Measurements from ENCODE around the gene RAB1A.

The RAB1A gene

DNA sequence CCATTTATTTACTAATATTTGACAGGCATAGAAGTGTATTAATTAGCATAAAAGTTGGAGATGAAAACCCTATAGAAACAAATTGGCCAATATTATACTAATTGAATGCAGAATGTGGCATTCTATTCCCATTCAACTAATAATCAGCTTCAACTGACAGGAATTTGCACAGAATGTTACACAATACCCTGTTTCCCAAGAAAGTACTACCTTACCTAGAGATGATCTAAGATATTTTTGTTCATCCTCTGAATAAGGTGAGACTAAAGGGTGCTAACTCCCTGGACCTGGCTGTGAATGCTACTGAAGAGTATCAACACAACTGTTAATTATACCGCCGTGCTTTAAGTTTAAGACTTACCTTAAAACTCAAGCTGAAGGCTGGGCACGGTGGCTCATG is 44.8 kb downstream of the RAB1A start:
- FAIRE-seq = no peak

GRCh38 chr2:65081232-65081685 is 48.6 kb downstream of the RAB1A start:
- FAIRE-seq = no peak

DNA sequence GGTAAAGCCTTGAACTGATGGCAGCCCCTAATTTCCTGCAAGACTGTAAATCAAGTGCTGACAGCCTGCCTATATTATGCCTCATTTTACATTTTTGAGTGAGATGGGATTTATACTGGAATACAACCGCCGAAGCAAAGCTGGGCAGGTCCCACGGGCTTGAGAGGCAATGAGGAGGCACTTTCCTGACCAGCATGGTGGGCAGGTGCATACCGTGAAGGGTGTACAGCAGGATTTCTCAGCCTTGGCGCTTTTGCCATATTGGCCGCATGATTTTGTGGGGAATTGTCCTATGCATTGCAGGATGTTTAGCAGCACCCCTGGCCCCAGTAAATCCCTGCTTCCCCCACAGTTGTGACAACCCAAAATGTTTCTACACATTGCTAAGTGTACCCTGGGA is 50.9 kb downstream of the RAB1A start:
- FAIRE-seq = no peak

- FAIRE-seq = no peak
Measured at GRCh38 chr2:65077898-65078297, 52.0 kb downstream of the RAB1A start.

GRCh38 chr2:65076345-65076710 is 53.6 kb downstream of the RAB1A start:
- no peak for FAIRE-seq

GRCh38 chr2:65075605-65076344 is 54.1 kb downstream of the RAB1A start:
- FAIRE-seq = no peak

- FAIRE-seq = no peak
Measured at GRCh38 chr2:65075176-65075575, 54.7 kb downstream of the RAB1A start.

DNA sequence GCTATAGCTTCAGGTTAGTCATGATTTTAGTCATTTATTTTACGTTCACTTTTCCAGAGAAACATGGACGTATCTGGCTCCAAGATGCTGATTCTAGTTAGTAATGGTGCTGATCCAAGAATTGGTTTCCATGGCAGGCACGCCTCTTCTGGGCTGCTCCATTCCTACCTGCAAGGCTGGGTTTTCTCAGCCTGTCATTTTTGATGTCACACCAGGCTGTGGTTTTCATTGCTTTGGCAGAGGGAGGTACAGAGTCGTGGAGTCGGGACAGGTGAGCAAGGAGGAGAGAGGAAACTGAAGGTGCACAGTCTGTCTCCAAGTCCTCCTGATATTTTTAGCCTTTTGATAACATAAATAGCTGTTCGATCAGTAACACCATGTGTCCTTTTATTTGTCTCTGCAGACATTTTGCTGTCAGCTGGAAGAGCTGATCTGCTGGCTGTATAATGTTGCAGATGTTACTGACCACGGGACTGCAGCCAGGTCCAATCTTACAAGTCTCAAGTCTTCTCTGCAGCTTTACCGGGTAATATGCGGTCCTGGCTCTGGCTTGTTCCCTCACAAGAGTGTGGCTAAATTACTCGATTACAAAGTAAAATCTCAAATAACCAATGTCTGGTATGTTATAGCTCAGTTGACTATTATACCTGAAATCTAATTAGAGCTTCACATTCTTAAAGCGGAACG is 55.9 kb downstream of the RAB1A start:
- no peak for FAIRE-seq

- FAIRE-seq = no peak
Measured at GRCh38 chr2:65072181-65072970, 57.5 kb downstream of the RAB1A start.

- no peak for FAIRE-seq
Measured at GRCh38 chr2:65071499-65072180, 58.3 kb downstream of the RAB1A start.

DNA sequence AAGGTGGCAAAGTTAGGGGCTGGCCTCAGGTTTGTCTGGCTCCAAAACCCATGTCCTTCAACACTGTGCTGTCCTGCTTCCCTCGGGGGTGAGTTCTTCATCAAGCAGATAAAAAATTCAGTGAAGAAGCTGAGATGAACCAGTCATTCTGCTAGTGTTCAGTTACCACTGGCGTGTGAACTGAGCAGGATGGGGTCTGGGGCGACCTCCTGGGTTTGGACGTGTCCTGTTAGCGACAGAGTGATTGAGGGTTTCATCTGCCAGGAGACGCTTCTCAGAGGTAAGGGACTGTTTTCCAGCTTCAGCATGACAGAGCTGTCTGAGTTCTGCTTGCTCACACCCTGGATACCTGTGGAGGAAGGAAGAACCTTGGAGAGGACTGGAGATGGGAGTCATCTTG is 59.0 kb downstream of the RAB1A start:
- no peak for FAIRE-seq

DNA sequence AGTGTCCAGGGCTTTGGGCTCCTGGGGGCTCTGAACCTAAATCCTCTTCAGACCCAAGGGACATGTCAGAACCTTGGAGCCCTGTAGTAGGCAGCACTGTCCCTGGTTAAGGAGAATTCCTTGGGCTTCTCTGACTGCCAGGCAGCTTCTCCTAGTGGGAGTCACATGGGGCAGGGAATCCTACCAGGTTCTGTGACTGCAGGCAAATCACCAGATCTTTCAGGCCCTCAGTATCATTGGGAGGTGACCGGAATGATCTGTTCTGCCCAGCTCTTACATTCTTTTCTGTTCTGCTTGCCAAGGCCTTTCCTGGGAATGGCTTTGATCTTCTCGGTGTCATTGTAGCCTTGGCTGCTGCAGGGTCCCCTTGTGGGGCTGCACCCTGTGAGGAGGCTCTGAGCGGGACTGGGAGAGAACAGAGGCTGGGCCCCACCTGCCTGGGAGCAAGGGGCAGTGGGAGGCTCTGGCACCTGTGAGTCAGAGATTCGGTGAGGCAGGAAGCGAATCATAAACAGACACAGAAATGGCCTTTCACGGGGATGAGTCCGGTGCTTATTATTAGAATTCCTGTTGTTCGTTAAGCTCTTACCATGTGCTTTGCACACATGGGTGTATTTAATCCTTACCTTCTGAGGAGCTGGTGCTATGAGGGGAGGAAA is 59.6 kb downstream of the RAB1A start:
- FAIRE-seq = no peak

- FAIRE-seq = no peak
Measured at GRCh38 chr2:65069439-65069824, 60.5 kb downstream of the RAB1A start.

DNA sequence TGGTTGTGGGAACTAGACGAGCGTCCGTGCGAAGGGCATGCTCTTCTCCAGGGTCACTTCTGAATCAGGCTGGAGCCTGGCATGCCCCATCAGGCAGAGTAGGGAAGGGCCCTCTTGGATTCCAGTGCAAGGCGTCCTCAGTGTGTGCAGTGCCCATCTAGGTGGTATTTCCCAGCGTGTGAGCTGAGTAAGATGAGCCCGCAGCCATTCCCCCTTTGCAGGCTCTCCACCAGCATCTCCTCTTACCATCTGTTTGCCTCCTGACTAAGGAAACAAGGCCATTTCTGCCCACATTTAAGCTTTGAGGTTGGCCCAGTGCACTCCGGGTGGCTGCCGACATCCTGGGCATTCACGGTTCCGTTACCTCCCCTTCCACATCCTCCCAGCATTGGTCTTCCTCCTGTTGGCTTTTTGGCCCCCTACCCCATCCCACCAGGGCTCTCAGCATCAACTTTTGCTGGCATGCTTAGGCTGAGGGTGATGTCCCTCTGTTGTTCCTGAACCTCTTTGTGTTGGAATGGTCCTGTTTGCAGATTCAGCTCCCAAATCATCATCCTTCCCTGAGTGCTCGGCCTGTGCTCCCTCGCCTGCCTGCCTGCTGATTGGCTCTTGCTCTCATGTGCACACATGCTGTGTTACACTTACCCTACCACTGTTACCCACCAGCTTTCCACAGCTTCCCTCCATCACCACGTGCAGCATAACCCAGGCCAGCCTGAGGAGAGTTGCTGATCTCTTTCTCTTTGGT is 61.9 kb downstream of the RAB1A start:
- FAIRE-seq = no peak

DNA sequence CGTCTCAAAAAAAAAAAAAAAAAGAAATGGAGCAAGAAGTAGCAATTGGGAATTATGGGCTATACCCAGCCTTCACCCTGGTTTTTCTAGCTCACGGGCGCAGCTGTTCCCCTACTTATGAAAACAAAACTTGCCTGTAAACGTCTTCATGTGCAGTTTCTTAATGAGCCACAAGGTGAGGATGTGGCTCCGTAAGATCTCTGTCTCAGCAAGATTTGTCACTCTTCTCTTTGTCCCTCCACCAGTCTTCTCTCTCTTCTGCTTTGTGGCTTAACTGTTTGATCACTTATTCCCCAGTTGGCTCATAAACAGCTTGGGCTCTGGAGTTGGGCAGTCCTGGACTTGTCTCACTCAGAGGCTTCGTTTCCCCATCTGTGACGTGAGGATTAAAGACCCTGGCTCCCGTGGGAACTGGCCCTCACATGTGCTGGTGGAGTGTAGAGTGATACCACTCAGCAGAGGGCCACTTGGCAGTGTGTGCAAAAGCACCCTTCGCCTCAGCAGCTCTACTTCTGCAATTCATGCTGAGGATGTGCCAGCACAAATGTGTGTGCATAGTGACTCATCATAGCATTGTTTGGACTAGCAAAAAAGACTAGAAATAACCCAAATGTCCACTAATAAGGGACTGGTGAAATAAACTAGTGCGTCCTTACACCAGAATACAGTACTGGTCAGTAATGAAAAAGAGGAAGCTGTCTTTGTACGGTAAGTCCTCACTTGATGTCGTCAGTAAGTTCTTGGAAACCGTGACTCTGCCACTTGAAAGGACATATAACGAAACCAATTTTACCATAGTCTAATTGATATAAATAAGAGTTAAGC is 65.0 kb downstream of the RAB1A start:
- peak; percentile 80 for FAIRE-seq

DNA sequence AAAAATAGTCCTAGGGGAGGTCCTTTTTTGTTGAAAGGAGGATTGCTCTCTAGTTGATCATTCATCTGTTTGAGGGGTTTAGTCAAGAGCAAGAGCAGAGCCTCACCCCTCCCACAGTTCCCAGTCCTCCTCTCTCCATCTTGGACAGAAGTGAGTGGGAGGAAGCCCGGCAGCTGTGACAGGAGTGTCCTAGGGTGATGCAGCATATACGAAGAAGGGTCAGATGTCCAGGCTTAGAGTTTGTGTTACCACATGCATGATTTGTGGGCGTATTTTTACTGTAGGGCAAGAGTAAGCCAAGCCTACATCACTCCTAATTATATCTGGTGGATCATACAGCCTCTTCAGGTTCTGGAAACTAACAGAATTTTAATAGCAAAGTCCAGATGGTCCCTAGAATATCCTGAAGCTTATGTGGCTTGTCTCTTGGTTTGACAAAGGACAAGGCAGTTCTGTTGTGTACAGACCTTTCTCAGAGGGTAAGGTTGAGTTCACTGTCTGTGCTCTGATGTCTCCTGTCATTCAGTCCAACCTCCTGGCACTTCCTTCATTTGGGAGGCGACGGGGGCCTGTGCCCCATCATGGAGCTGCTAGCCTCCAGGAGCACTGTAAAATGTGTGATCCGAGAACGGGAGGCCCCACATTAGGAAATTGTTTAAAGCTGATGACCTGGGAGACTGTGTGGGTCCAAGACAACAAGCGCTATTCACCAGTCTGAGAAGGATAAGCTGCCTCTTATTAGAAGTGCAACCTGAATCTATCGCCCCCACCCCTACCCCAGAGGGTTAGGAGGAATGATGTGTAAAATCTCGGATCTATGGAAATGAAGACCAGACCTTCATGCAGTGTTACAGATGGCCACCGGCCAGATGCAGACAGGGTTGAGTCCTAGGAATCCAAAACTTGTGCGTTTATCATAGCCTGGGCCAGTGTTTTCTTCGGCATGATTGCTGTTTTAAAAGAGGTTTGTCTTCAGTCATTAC is 66.8 kb downstream of the RAB1A start:
- no peak for FAIRE-seq

DNA sequence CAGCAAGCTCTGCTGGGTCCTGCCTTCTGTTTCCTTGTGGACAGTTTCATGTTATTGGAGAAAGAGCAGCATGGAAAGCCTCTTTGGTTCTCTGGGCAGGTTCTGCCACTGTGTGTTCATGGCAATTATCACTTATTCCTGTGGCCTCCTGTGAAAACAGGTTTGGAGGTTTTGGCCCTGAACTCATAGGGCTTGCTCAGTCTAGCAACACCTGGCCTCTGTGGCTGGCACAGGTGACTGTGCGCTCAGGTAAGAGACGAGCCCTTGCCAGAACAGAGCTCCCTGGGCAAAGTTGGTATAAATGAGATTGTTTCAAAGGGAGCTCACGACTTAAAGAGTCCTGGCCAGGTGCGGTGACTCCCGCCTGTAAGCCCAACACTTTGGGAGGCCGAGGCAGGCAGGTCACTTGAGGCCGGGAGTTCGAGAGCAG is 68.0 kb downstream of the RAB1A start:
- no peak for FAIRE-seq

DNA sequence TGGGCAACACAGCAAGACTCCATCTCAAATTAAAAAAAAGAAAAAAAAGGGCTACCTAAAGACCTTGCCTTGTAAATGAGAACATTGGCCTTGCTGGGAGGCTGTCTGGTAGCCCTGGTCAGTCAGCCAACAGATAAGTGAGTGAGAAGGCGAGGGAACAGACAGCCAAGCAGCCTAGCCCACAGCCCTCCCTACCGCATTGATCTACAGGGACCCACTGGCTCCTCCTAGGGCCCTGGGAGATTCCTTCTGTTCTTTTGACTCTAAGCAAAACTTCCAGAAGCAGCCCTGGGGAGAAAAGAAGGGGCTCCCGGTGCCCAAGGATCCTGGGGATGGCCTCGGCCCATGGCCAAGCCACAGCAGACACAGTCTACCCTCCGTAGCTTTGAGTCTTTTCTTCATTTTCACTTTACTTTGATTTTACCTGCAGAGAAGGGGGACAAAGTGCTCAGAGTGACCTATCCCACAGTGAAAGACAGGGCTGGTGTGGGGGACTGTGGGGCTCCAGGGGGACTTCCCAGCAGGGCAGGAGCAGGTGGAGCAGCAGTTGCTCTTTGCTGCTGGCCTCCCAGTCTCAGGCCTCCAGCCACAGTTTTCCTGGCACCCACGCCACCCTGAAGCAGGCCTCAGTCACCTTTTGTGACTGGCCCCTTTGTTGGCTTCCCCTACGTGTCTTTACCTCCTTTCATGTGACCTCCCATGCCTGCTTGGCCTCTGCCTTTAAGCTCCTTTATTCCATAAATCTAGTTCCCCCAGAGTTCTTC is 68.6 kb downstream of the RAB1A start:
- no peak for FAIRE-seq

DNA sequence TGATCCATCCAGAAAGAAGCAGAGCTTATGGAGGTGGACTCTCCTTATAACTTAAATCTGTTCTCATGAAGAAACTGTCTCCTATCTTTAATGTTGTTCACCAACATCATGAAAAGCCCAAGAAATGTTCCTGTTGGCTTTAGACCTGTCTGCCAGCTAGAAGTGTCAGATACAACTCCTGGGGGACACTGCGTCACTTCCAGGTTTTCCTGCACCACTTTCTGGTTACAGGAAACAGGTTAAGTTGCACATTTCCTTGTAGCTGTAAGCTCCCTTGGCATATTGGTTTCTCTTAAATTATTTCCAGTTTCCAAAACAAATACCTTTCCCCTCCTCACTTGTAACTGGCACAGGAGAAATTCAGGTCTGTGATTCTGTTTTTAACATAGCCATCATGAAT is 70.8 kb downstream of the RAB1A start:
- no peak for FAIRE-seq
